PC-3 (cell line): Measurements from ENCODE around the gene KCNK16.

Source experiments
- CTCF ChIP-seq: fragments of 300-600 bp; sonication (generic); conservative IDR thresholded peaks from 2 replicates; pipeline ENCODE4 v1.5.1; 2017; ENCODE audit warnings: antibody characterized with exemption, low read depth, mild to moderate bottlenecking, low read length
- EZH2 ChIP-seq: fragments of 300-600 bp; sonication (generic); IDR thresholded peaks from one replicate; pipeline ENCODE4 v1.6.1; 2017; ENCODE audit warnings: antibody characterized with exemption, mild to moderate bottlenecking, low read length; ENCODE audit not compliant: unreplicated experiment

DNA sequence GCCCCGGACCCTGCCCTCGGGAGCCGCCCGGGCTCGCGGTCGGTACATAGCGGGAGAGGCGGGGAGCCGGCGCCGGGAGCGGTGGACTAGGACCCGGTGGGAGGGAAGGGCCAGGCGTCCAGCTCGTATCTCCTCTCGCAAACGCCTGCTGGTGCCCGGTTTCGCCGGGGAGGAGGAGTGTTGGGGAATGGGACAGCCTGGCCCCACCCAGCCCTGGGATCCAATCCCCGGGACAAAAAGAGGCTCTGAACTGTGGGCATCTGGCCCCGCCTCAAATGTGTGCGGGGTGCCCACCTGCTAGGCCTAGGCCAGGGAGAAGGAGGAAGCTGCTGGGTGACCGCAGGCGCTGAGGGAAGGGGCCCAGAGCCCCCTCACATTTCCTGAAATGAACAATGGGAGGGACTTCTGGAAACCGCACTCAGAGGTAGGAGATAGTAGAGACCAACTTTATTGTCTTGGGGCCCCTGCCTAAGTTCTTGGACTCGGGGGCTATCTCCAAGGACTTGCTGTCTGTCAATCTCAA, 8.2 kb downstream of the KCNK16 start, which contains the start of gene KCNK17:
- no peak for TF ChIP-seq CTCF
- no peak for TF ChIP-seq EZH2
